GM12865 (cell line): Measurements from ENCODE around the gene SPTBN5.

Experiments used
- DNase-seq: peaks from one replicate; pipeline ENCODE4 v3.0.0; 2010; ENCODE audit warnings: low read depth
- H3K4me3 ChIP-seq: 2 replicates; pipeline ENCODE4 v1.5.1; 2011; ENCODE audit warnings: mild to moderate bottlenecking, low read depth, low read length, control low read depth
- CTCF ChIP-seq: IDR thresholded peaks from 2 replicates; pipeline ENCODE4 v1.5.1; 2011; ENCODE audit warnings: low read length, control low read depth, low read depth, inconsistent platforms; ENCODE audit not compliant: insufficient read depth; ENCODE audit errors: missing control alignments

SPTBN5 gene

GRCh38 chr15:41892621-41893421 lies 1.0 kb downstream of the SPTBN5 start:
- TF ChIP-seq CTCF: no peak
- no peak for DNase-seq
- H3K4me3 ChIP-seq: no peak overlapping the region

- DNase-seq: no peak
- no peak overlapping the region for H3K4me3 ChIP-seq
- TF ChIP-seq CTCF: no peak
These were observed 1.9 kb downstream of the SPTBN5 start for GRCh38 chr15:41891946-41892345.

GRCh38 chr15:41891226-41891625 lies 2.6 kb downstream of the SPTBN5 start:
- no peak overlapping the region for H3K4me3 ChIP-seq
- TF ChIP-seq CTCF: no peak
- DNase-seq: no peak

- TF ChIP-seq CTCF: no peak
- H3K4me3 ChIP-seq: no peak overlapping the region
- no peak for DNase-seq
These were observed 3.7 kb downstream of the SPTBN5 start for GRCh38 chr15:41890050-41890690.

- peak; percentile 21 for DNase-seq
- TF ChIP-seq CTCF: no peak
These were observed 5.1 kb downstream of the SPTBN5 start for GRCh38 chr15:41888662-41889253.

GRCh38 chr15:41887893-41888292 lies 6.0 kb downstream of the SPTBN5 start:
- TF ChIP-seq CTCF: no peak
- no peak for DNase-seq
- H3K4me3 ChIP-seq: no peak overlapping the region

More at GRCh38 chr15:41888662-41889253, 5.1 kb downstream of the SPTBN5 start:
- H3K4me3 ChIP-seq: no peak overlapping the region
